Lower leg skin (tissue), 3 donors: Measurements from ENCODE around the gene ALLC.

Experiments
- CTCF ChIP-seq, 3 donors: fragments of 450-650 bp; IDR thresholded peaks; one replicate each; pipeline ENCODE4 v1.5.1; 2016; ENCODE audit warnings: antibody characterized with exemption in 3 of 3, mild to moderate bottlenecking in 3 of 3, moderate library complexity in 2 of 3
- POLR2A ChIP-seq, 2 donors: fragments of 450-650 bp; IDR thresholded peaks; one replicate each; pipeline ENCODE4 v1.6.1; 2016 to 2017; ENCODE audit warnings: antibody characterized with exemption in 2 of 2, mild to moderate bottlenecking in 1 of 2, moderate library complexity in 1 of 2

GRCh38 chr2:3630631-3631030 is 27.4 kb upstream of the ALLC start:
- TF ChIP-seq CTCF (IDR thresholded peaks at IDR 0.05) (no peak), POLR2A (IDR thresholded peaks at IDR 0.05) (no peak)
